ENCODE results near the gene MYBL2. TPM values are rescaled to one million over a fixed set of nuclear protein-coding genes. Genes with fewer than 3 reads are reported as not detected.

Gene MYBL2
- total RNA-seq, 1 experiment from 2014 or later = 159 TPM

- Mint-ChIP-seq H3K9me3 (no peaks in the 10 kb centered on the region), H3K27me3 (ENCODE audit: low read depth) (peaks cover 3% of the 10 kb centered on the region), H3K27ac (no peak overlapping the region; a peak in 1 of 7 replicates), H3K4me3 (no peak overlapping the region; a peak in 1 of 5 replicates), H3K4me1 (peaks cover 8 to 14% of the 10 kb centered on the region in 2 experiments), H3K36me3 (ENCODE audit: insufficient read depth in 1 of 3, low read depth in 3 of 3) (peaks cover 23 to 28% (median 24%) of the 10 kb centered on the region in 3 experiments)
- H2BK120ac ChIP-seq (ENCODE audit: low read depth, low read length, poor library complexity, severe bottlenecking) = no peak overlapping the region
- no peak overlapping the region for H3K56ac ChIP-seq (ENCODE audit: insufficient read length, low read depth, low read length)
- no peak overlapping the region for H2BK12ac ChIP-seq (ENCODE audit: insufficient read length, low read depth, low read length)
- no peaks in the 10 kb centered on the region for H3K79me2 ChIP-seq (ENCODE audit: insufficient read depth, low read length)
- H3K18ac ChIP-seq (ENCODE audit: insufficient read length, low read depth, low read length) = no peak overlapping the region
- H4K91ac ChIP-seq (ENCODE audit: insufficient read length, low read depth, low read length) = no peak overlapping the region
- H2BK20ac ChIP-seq (ENCODE audit: low read depth, low read length, poor library complexity, severe bottlenecking) = no peak overlapping the region
- no peak overlapping the region for H3T11ph ChIP-seq (ENCODE audit: low read length)
- H3K4me1 ChIP-seq (ENCODE audit: insufficient read depth, low read length) = no peaks in the 10 kb centered on the region
- H3K23ac ChIP-seq (ENCODE audit: insufficient read length, low read depth, low read length) = no peak overlapping the region
- H3K27ac ChIP-seq (ENCODE audit: insufficient read length, low read depth, low read length) = no peak overlapping the region
- H3K27me3 ChIP-seq (ENCODE audit: insufficient read depth, low read length) = no peaks in the 10 kb centered on the region
- H3K79me1 ChIP-seq (ENCODE audit: insufficient read depth, low read depth, low read length, poor library complexity, severe bottlenecking) = no peaks in the 10 kb centered on the region
- no CpG with 5 or more reads among the region's 1 CpG for WGBS (ENCODE audit: extremely low coverage, insufficient read length, low lambda C conversion rate)
- no peak overlapping the region for H3K9ac ChIP-seq (ENCODE audit: extremely low read depth, insufficient read length, low read length)
- no peak overlapping the region for H3K14ac ChIP-seq (ENCODE audit: insufficient read depth, low read length)
- H3K4ac ChIP-seq (ENCODE audit: low read depth, low read length) = no peak overlapping the region
- no peaks in the 10 kb centered on the region for H3K23me2 ChIP-seq (ENCODE audit: insufficient read length, low read depth, low read length, poor library complexity, severe bottlenecking)
- no peak overlapping the region for H4K5ac ChIP-seq (ENCODE audit: insufficient read length, low read depth, low read length)
- no peaks in the 10 kb centered on the region for H3K9me3 ChIP-seq (ENCODE audit: control insufficient read depth, low read depth, low read length)
- TF ChIP-seq CTCF (conservative IDR thresholded peaks at IDR 0.05) = no peak
- H2BK5ac ChIP-seq (ENCODE audit: insufficient read length, low read length) = no peak overlapping the region
- DNase-seq = no peak
- no peak overlapping the region for H3K4me2 ChIP-seq (ENCODE audit: insufficient read depth, insufficient read length, low read length)
- no peaks in the 10 kb centered on the region for H4K20me1 ChIP-seq (ENCODE audit: control insufficient read depth, insufficient read depth, insufficient read length)
- no peak overlapping the region for H2BK15ac ChIP-seq (ENCODE audit: low read depth, low read length)
- no peak overlapping the region for H4K8ac ChIP-seq (replicated peaks; ENCODE audit: insufficient read length, low read depth, low read length)
- H2AK5ac ChIP-seq (ENCODE audit: insufficient read length, low read length) = no peak overlapping the region
- no peak overlapping the region for H2AFZ ChIP-seq (ENCODE audit: low read length)
These were observed 53.1 kb downstream of the MYBL2 start for GRCh38 chr20:43720007-43720406.

Measured in H9 (cell line).